ENCODE data around the gene SIGLEC8. TPM values are rescaled to one million over a fixed set of nuclear protein-coding genes. Genes with fewer than 3 reads are reported as not detected.

The SIGLEC8 gene
- total and polyA plus RNA-seq, 9 of the 15 experiments (the other 6 are each of a cell fraction or from before 2014, with no cell fraction given): 0.04 to 0.65 (median 0.39) TPM

DNA sequence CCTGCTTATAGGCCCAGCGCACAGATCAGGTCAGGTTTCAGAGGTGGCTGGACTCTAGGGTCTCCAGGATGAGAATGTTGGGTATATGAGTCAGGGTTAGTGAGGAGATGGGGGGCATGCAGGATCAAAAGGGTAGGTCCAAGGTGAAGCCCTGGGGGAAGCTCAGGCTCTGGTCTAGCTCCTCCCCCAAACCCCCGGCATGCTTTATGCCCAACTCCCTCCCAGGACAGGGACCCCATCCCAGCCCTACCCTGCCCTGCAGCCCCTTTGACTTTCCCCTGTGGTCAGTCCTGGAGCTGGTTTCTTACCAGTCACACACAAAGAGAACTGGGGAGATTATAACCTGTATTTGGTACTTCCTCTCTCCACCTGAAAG is 10.3 kb upstream of the SIGLEC8 start:
- ChIA-PET POLR2A (interaction anchor here (0.5 to 1.9 kb wide), 8 partner anchors 11 to 220 kb away, joined by 3 to 9 read pairs (median 4); no protein-coding TSS in a partner anchor), CTCF (ENCODE audit: low intra/inter-chr PET ratio) (no interaction called here)
- WGBS (ENCODE audit: insufficient coverage, low coverage, missing lambda C conversion rate): 0% methylated on average over 1 of the region's 2 CpGs
- TF ChIP-seq, protein P1, sequence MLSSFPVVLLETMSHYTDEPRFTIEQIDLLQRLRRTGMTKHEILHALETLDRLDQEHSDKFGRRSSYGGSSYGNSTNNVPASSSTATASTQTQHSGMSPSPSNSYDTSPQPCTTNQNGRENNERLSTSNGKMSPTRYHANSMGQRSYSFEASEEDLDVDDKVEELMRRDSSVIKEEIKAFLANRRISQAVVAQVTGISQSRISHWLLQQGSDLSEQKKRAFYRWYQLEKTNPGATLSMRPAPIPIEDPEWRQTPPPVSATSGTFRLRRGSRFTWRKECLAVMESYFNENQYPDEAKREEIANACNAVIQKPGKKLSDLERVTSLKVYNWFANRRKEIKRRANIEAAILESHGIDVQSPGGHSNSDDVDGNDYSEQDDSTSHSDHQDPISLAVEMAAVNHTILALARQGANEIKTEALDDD (IDR thresholded peaks at IDR 0.05): peak; percentile 1; the same call in 1 of the 2 replicates
- TF ChIP-seq, protein P2, sequence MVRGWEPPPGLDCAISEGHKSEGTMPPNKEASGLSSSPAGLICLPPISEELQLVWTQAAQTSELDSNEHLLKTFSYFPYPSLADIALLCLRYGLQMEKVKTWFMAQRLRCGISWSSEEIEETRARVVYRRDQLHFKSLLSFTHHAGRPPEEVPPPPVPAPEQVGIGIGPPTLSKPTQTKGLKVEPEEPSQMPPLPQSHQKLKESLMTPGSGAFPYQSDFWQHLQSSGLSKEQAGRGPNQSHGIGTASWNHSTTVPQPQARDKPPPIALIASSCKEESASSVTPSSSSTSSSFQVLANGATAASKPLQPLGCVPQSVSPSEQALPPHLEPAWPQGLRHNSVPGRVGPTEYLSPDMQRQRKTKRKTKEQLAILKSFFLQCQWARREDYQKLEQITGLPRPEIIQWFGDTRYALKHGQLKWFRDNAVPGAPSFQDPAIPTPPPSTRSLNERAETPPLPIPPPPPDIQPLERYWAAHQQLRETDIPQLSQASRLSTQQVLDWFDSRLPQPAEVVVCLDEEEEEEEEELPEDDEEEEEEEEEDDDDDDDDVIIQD (CRISPR knock-in tag; IDR thresholded peaks at IDR 0.05): no peak
- TF ChIP-seq KDM2B (CRISPR knock-in tag; IDR thresholded peaks at IDR 0.05) (no peak), RBFOX2 (IDR thresholded peaks at IDR 0.05; ENCODE audit: low read depth, low read length) (peak; percentile 59), PRDM10 (IDR thresholded peaks at IDR 0.05; ENCODE audit: partially characterized antibody) (peak; percentile 61), ZBTB7A (IDR thresholded peaks at IDR 0.05; ENCODE audit: borderline replicate concordance, control insufficient read depth, low read depth, low read length) (peak; percentile 40; the same call in 1 of the 2 replicates), ZNF717 (CRISPR knock-in tag; IDR thresholded peaks at IDR 0.05) (no peak), PHB (CRISPR knock-in tag; IDR thresholded peaks at IDR 0.05) (0 out of 2 replicates have a peak, but pooled peaks have one; percentile 64), KDM1A (IDR thresholded peaks at IDR 0.05) (no peak), ZFPM2 (CRISPR knock-in tag; IDR thresholded peaks at IDR 0.05) (0 out of 2 replicates have a peak, but pooled peaks have one; percentile 47), RUNX1 (IDR thresholded peaks at IDR 0.05; ENCODE audit: low read depth) (no peak), BMI1 (IDR thresholded peaks at IDR 0.05; ENCODE audit: low read length) (no peak)
- TF ChIP-seq, protein P3, sequence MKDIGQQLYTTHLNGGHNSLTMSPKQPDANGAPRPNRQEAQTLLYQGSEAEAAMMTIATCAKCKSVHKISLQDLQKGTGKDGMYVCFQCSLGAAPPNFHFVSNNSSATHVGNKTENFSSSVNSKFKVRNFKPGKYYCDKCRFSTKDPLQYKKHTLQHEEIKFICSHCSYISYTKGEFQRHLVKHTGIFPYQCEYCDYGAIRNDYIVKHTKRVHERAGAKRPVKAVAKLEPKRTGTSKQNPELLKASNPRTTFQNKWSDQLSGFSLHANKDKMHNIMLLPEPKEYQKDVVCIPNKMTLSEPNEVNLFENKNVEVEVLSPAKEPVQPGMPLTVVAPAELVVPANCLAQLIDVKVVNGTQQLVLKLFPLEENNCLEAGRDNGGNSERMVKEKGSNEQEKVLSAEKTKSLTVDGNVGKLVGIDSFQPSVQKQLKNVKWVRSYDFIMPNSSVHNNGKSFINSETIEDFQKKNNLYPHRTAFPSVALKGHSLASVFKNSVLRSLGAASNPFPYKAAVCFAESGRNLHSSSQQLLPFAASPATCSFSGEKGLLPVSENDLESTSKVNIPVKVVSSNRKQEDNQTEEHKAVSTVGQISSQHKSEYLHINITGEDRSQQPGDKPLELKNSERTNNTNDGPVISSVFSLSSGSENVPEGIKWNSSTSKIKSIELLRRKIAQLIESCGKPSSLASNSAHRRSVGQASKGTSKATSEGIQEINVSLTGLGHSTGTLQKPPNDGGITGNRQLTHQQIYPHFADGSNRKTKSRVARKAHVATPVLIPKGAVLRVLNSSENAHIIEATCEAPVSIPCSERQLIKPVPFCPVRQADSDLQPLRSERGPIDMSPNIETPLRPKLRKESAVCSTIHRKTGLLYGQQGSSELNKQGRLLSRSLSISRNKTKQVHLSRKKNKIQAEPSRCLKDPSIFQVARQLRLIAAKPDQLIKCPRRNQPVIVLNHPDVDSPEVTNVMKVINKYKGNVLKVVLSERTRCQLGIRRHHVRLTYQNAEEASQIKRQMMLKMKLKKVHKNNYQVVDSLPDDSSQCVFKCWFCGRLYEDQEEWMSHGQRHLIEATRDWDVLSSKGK (CRISPR knock-in tag; IDR thresholded peaks at IDR 0.05): peak; percentile 49; the same call in 1 of the 2 replicates

More for the DNA sequence above, 10.3 kb upstream of the SIGLEC8 start:
- H3K4me2 ChIP-seq (ENCODE audit: insufficient read depth, low read length): peak overlapping the region; percentile 92
- H3K27me3 ChIP-seq (ENCODE audit: control insufficient read depth in 2 of 2, insufficient read depth in 2 of 2, low read length in 2 of 2): no peaks in the 10 kb centered on the region
- peak overlapping the region; percentile 78 to 93 for H3K9ac ChIP-seq (ENCODE audit: insufficient read depth in 1 of 2, low read depth in 2 of 2, low read length in 2 of 2)
- peak; percentile 44 to 75 (median 60) for DNase-seq (ENCODE audit: extremely low read depth in 1 of 4, low spot score in 3 of 4)
- H3K36me3 ChIP-seq (ENCODE audit: control insufficient read depth, insufficient read depth, low read length): peaks cover 13% of the 10 kb centered on the region; the same call in 2 of the 3 replicates
- peak overlapping the region; percentile 59 for H3K4me3 ChIP-seq
- H3K27ac ChIP-seq (ENCODE audit: extremely low read depth, low read depth, low read length): peak overlapping the region; percentile 84
- no peak for FAIRE-seq
- intact Hi-C loops (cut with micrococcal nuclease) (loop anchor here (2.0 kb wide), 1 partner anchor 78 kb away; no protein-coding TSS in a partner anchor), in situ Hi-C loops (cut with MboI) (no loop called here)
- H3K4me1 ChIP-seq (replicated peaks in 1 of 2; ENCODE audit: control insufficient read depth in 2 of 2, insufficient read depth in 2 of 2, low read length in 2 of 2): peaks cover 16 to 29% of the 10 kb centered on the region in 2 experiments
- H3K9me1 ChIP-seq (ENCODE audit: control insufficient read depth, insufficient read depth, low read length): no peaks in the 10 kb centered on the region
- H3K79me2 ChIP-seq (ENCODE audit: control insufficient read depth, insufficient read depth, low read length): peaks cover 78% of the 10 kb centered on the region
- H4K20me1 ChIP-seq (replicated peaks; ENCODE audit: control insufficient read depth, insufficient read depth, low read length): no peaks in the 10 kb centered on the region
- ATAC-seq: peak; percentile 67
- H3K9me3 ChIP-seq (replicated peaks; ENCODE audit: control insufficient read depth, insufficient read depth, low read depth, low read length): no peaks in the 10 kb centered on the region
- TSS peak; percentile 75 for BruUV-seq (replicated peaks)
- H2AFZ ChIP-seq (ENCODE audit: low read depth, low read length): peak overlapping the region; percentile 36; the same call in 1 of the 2 replicates

Data from K562 (cell line).